Stimulated activated CD8-positive, alpha-beta memory T cell treated with anti-CD3 and anti-CD28 coated beads, Interleukin-15, amount 100 ng/mL, for 48 hours (primary cell): Measurements from ENCODE around the gene PDGFRA.

Experiments
- DNase-seq, 2 donors: peaks; one replicate each; pipeline ENCODE4 v3.0.0-alpha.2; 2020; ENCODE audit warnings: low read depth in 2 of 2

The PDGFRA gene

GRCh38 chr4:54228961-54229501 lies at the start of gene PDGFRA:
Gene PDGFRA, plus strand, starts transcription at chr4:54229293. Its CDS starts 29,476 bp downstream, at chr4:54258769.
- DNase-seq = no peak

- DNase-seq = no peak
These were observed 44.5 kb upstream of the PDGFRA start for GRCh38 chr4:54184581-54184980.

- DNase-seq = no peak
These were observed 43.9 kb upstream of the PDGFRA start for GRCh38 chr4:54185044-54185780.

GRCh38 chr4:54185866-54186265 lies 43.2 kb upstream of the PDGFRA start:
- DNase-seq = no peak

GRCh38 chr4:54186371-54186770 lies 42.7 kb upstream of the PDGFRA start:
- DNase-seq = no peak

- no peak for DNase-seq
These were observed 41.9 kb upstream of the PDGFRA start for GRCh38 chr4:54187148-54187547.

- DNase-seq = no peak
These were observed 40.0 kb upstream of the PDGFRA start for GRCh38 chr4:54189140-54189539.

GRCh38 chr4:54192811-54193210 lies 36.3 kb upstream of the PDGFRA start:
- no peak for DNase-seq

- DNase-seq = no peak
These were observed 31.2 kb upstream of the PDGFRA start for GRCh38 chr4:54197926-54198325.

GRCh38 chr4:54199919-54200318 lies 29.2 kb upstream of the PDGFRA start:
- no peak for DNase-seq

- no peak for DNase-seq
These were observed 19.5 kb upstream of the PDGFRA start for GRCh38 chr4:54209617-54210016.

GRCh38 chr4:54213001-54213400 lies 16.1 kb upstream of the PDGFRA start:
- DNase-seq = no peak

GRCh38 chr4:54213761-54214160 lies 15.3 kb upstream of the PDGFRA start:
- DNase-seq = no peak

GRCh38 chr4:54215379-54216077 lies 13.6 kb upstream of the PDGFRA start:
- DNase-seq = no peak

- DNase-seq = no peak
These were observed 11.2 kb upstream of the PDGFRA start for GRCh38 chr4:54217642-54218495.

- DNase-seq = no peak
These were observed 10.4 kb upstream of the PDGFRA start for GRCh38 chr4:54218736-54219135.

- no peak for DNase-seq
These were observed 4.0 kb upstream of the PDGFRA start for GRCh38 chr4:54224996-54225597.

- DNase-seq = no peak
These were observed 3.3 kb upstream of the PDGFRA start for GRCh38 chr4:54225598-54226403.

GRCh38 chr4:54226404-54227255 lies 2.5 kb upstream of the PDGFRA start:
- no peak for DNase-seq
